T-helper 22 cell (primary cell): ENCODE data around the gene DHRS1.

Experiments used
- DNase-seq: peaks from one replicate; pipeline ENCODE4 v3.0.0-alpha.2; 2020; ENCODE audit warnings: low read depth

The DHRS1 gene

DNA sequence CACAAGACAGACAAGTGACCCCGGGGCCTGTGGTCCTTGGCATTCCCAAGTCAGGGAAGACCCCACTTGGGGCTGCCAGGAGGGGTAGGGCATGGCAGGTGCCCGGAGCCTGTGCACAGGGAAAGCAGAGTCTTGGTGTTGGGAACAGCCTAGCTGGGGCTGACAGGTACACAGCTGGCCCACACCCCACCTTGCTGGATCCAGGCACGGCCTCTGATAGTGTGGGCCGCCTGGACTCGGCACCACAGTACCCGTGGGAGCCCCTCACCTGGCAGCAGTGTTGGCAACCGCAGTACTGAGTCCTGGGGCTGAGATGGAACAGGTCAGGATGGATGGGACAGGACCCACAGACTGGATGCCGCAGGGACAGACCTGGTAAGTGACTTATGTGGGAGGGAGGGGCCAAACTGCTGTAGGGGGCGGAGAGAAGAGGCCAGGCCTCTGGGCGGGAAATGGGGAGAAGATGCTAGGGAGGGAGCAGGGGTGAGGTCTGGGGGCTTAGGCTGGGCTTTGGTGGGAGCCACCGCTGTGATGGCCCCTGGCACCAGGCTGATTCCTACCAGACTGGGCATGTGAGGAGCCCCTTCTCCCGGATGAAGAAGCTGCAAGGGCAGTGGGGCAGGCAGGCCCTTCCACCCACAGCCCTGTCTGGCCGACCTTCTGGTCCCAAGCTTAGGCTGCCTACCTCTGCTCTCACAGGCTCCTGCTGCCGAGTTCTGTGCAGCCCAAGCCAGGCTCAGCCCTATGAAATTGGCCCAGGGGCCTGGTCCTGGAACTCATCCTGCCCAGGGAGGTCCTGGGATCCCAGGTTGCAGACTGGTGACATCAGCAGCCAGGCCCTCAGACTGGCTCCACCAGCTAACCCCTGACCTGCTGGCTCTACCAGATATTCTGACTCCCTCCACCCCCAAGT, 36.5 kb downstream of the DHRS1 start, which contains the start of gene TGM1:
TGM1 (minus strand) TSS at position 357 of the 913 bp plus-strand sequence. CDS start 825 bp downstream, outside the sequence.
- no peak for DNase-seq

DNA sequence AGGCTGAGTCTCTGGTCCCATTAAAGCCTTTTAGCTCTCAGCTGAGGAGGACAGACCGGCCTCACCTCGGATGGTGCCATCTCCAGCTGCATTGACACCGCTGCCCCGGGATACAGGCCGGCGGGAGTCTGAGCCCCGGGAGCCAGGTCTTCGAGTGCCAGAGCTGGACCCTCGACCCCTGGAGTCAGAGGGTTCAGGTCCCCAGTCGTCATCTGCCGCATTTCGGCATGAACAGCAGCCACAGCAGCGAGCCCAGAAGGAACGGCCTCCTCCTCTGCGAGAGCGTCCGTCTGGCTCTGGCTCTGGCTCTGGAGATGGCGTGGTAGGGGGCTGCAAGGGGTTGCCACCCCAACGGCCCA, 37.6 kb downstream of the DHRS1 start:
- DNase-seq = no peak

- DNase-seq = no peak
Observed at GRCh38 chr14:24261256-24261968, 38.2 kb downstream of the DHRS1 start.

DNA sequence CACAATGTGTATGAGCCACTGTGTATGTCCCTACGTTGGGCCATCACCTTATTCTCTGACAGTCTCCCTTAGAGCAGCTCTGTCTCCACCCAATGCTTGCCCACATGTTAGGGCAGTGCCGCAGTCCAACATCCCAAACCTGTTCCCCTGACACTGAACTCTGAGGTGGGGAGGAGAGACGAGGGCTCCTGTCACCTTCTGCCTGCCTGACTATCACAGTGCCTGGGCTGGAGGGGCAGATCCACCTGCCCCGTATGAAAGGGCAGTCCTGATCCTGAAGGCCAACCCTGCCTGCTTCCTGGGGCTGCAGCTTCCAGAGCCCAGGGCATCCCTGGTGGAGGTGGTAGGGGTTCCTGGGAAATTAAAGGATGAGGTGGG, 38.8 kb downstream of the DHRS1 start:
- DNase-seq = no peak

DNA sequence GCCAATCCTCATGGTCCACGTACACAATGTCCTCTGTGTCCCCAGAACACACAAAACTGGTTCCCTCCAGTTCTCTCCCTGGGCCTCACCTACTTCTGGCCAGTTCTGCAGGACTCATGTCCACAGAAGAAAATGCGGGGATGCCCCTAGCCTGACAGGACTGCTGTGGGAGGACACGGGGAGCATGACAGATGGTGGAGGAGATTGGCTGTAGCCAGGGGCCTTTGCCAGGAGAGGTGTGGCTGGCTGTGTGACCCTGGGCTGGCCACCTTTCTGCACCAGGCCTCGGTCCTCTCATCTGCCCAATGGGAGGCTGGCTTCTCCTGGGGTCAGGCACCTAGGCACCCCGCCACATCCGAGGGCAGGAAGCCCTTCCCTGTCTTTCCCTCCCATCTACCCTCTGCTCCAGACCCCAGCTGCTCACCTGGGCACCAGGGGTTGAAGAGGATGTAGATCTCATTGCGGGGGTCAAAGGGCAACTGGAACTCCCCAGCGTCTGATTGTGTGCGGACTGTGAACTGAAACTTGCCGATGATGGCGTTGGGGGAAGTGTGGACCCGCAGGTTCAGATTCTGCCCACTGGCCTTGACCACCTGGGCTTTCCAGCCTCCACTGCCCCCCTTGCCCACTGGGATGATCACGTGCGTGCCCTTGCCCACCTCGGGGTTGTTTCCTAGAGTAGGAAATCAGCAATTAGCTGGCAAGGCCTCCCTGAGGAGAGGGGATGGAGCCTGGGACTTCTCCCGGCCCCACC, 39.4 kb downstream of the DHRS1 start:
- DNase-seq = no peak

GRCh38 chr14:24259282-24260025, 40.1 kb downstream of the DHRS1 start:
- no peak for DNase-seq

DNA sequence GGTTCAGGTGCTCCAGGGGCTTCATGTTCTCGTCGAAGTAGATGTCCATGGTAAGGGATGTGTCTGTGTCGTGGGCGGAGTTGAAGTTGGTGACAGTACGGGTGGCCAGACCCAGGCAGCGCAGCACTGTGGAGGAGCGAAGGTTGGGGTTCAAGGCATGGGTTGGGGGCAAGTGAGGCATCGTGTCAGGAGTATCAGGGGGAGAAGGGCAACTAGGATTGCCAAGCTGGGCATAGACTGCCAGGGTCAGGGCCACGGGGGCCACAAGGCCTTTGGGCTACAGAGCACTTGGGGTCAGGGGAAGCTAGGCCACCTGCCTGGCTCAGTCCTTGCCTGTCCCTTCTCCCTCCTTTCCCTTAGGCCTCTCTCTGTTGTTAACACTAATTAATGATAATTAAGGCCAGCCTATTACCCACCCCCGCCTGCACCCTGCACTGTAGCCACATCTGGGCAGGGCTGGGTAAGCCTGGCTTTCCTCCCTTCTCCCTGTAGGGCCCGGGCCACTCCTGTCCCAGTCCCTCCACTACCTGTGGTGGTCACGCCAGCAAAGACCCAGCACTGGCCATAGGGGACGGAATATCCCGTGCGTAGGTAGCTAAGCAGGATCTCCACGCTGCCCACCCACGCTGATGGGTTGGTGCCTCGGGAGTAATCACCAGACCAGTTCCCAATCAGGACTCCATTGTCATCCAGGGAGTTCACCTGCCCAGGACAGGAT, 40.9 kb downstream of the DHRS1 start:
- no peak for DNase-seq

- no peak for DNase-seq
Observed at GRCh38 chr14:24258119-24258518, 41.5 kb downstream of the DHRS1 start.

DNA sequence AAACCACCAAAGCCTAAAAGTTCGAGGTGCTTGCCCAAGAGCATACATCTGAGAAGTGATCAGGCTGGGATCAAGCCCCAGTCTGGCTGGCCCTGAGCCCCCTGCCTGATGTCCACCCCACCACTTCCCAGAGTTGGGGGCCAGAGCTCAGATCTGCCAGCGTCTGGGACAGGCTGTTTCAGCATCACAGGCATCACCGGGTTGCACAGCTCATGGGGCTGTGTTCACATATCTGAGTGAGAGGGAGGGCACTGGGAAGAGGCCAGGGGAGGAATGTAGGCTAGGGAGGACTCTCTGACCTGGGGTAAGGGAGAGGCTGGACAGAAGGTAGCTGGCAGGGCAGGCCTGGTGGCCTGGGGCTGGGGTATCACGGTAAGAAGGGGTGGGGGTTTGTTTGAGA, 42.6 kb downstream of the DHRS1 start:
- no peak for DNase-seq

- DNase-seq = no peak
Observed at GRCh38 chr14:24255931-24256711, 43.5 kb downstream of the DHRS1 start.

- DNase-seq = no peak
Observed at GRCh38 chr14:24255438-24255837, 44.1 kb downstream of the DHRS1 start.

GRCh38 chr14:24254630-24255392, 44.8 kb downstream of the DHRS1 start:
- no peak for DNase-seq

- no peak for DNase-seq
Observed at GRCh38 chr14:24253936-24254335, 45.6 kb downstream of the DHRS1 start.

DNA sequence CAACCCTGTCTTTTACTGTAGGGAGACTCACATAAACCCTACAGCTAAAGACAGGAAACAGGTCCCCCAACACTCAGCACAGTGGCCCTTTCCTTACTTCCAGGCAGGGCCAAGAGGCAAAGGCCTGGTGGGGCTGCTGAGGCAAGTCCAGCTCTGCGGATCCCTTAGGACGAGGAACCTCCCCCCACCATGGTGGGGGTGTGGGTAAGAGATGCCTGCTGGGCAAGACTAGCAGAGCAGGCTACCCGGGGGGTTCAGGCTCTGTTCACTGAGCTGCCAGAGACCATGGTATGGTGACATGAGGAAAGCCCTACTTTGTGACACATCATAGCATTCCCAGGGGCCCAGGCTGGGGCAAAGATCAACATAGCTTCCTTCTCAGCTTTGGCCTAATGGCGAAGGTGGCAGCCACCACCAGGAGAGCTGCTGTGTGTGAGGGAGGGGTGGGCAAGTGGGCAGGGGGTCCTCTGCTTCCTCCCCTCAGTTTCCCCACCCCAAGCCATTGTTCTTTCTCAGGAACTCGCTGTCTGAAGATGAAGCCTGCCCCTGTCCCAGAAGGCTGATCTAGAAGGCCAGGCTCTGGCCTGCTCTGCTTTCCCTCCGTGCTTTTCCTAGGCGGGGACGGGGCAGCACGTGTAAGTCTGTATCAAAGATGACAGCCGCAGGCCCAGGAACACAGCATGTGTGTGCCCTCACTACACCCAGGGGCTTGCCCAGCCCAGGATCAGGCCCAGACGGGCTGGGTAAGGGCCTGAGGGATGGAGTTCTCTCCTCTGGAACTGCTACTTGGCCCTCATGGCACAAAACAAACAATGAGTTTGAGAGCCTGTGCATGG, 47.1 kb downstream of the DHRS1 start:
- no peak for DNase-seq

GRCh38 chr14:24251880-24252288, 47.7 kb downstream of the DHRS1 start:
- DNase-seq = no peak

- no peak for DNase-seq
Observed at GRCh38 chr14:24250354-24250753, 49.2 kb downstream of the DHRS1 start.

- no peak for DNase-seq
Observed at GRCh38 chr14:24249230-24250021, 50.2 kb downstream of the DHRS1 start.

GRCh38 chr14:24247422-24247821, 52.2 kb downstream of the DHRS1 start:
- DNase-seq = no peak
